CD1c-positive myeloid dendritic cell (primary cell): ENCODE data around the gene KCNAB3.
"Not testable (repeated sequence)": the region's sequence is repeated elsewhere in the genome, so short reads cannot be mapped to it uniquely, and the experiment has no call there.

ENCODE experiments used
- DNase-seq: peaks from one replicate; pipeline ENCODE4 v3.0.0-alpha.2; 2016; ENCODE audit errors: extremely low spot score

Gene KCNAB3

GRCh38 chr17:7929158-7930023 is at the start of gene KCNAB3:
TSS of gene KCNAB3 (minus strand) at chr17:7929856. CDS start at chr17:7929435, 421 bp downstream.
- DNase-seq = no peak

DNA sequence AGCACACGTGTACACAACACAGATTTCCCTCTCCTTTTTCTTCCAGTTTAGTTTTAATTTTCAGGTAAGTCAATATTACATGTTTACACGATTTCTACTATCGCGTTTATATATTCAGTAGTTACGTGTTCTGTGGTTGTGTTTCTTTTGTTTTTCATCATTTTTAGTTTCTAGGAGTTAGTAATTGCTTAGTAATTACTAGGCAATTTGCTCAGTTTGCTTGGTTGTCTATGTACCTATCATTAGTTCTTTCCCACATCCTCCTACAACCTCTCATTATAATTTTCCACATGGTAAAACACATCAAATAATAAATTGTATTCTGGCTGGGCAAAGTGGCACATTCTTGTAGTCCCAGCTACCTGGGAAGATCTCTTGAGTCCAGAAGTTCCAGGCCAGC is 48.1 kb upstream of the KCNAB3 start:
- no peak for DNase-seq

DNA sequence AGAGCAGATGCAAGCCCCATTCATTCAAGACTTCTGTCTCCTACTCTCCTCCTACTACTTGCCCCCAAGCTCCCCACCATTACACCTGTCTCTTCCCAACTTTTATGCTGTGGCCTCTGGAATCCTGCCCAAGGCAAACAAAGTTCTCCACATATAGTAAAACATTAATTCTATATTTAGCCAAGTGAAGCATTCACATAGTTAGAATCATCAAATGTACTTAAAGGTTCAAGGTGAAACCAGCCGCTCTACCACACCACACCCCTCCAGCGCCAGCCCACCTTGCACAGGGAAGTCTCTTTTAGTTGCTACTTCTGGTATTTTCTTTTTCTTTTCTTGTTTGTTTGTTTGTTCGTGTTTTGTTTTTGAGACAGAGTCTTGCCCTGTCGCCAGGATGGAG is 47.4 kb upstream of the KCNAB3 start:
- DNase-seq = no peak

GRCh38 chr17:7974638-7975131 is 45.0 kb upstream of the KCNAB3 start:
- no peak for DNase-seq

GRCh38 chr17:7972131-7972785 is 42.6 kb upstream of the KCNAB3 start:
- no peak for DNase-seq

DNA sequence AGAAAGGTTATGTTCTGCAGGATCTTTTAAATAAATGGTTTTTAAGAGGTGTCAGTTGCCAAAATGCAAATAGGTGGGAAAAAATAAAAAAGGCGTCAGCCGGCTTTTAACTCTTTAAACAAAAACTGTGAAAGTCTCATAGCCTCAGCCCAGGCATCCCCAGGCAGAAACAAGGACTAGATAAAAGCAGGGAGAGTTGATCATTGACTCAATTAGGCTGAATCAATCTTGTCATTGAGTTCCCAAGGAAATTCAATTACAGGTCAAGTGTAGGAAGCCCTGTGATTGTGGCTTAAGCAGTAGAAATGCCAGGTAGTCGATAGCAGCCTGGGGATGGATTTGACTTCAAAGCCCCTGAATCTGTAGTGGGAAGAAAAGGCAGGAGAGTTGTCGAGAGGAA is 42.0 kb upstream of the KCNAB3 start:
- no peak for DNase-seq

- DNase-seq = peak; percentile 20
Measured at GRCh38 chr17:7969433-7969832, 39.8 kb upstream of the KCNAB3 start.

DNA sequence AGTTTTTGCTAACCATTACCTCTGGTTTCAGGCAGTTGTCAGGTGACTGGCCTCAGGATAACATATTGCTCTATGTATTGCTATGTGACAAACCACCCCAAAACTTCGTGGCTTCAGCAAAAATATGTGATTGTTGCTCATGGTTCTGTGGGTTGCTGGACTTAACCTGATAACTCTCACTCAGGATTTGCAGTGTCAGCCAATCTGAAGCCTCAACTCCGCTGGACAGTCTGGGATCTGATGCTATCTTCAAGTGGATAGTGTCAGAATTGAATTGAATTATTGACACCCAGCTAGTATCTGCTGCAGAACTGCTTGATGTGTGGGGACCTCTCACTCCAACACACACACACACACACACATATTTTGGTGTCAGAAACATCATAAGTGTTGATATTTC is 38.1 kb upstream of the KCNAB3 start:
- DNase-seq = no peak

- no peak for DNase-seq
Measured at GRCh38 chr17:7961421-7961820, 31.8 kb upstream of the KCNAB3 start.

DNA sequence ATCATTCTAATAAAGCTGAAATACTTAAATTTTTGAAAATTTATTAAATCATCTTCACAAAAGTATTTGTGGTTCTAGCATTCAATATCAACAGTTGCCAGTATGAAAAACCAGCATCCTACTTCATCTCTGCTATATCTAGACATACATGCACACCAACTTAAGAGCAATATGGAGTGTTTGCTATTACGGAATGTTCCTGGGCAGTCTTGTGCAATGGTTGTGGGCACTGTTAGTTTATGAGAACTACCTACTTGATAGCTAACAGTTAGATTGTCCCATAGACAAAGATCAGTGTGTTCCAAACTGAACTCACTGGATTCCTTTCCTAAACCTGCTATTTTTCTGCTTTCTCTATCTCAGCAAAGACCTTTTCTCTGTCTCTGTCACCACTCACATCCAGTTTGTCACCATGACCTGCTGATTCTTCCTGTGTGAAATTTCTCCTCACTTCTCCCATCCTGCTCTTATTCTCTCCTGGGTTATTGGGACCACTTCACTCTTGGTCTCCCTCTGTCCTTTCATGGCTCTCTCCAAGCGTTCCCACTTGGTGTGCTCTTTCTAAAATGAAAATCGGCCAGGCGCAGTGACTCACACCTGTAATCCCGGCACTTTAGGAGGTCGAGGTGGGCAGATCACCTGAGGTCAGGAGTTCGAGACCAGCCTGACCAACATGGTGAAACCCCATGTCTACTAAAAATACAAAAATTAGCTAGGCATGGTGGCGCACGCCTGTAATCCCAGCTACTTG is 30.0 kb upstream of the KCNAB3 start:
- peak; percentile 18 for DNase-seq

GRCh38 chr17:7956228-7956965 is 26.7 kb upstream of the KCNAB3 start:
- DNase-seq = no peak

GRCh38 chr17:7955414-7956227 is 26.0 kb upstream of the KCNAB3 start:
- DNase-seq = no peak

DNA sequence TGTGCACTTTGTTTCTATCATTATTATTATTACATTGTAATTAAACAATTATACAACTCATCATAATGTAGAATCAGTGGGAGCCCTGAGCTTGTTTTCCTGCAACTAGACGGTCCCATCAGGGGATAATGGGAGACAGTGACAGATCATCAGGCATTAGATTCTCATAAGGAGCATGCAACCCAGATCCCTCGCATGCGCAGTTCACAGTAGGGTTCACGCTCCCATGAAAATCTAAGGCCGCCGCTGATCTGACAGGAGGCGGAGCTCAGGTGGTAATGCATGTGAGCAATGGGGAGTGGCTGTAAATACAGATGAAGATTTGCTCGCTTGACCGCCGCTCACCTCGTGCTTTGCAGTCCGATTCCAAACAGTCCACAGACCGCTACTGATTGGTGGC is 23.6 kb upstream of the KCNAB3 start:
- not testable (repeated sequence) for DNase-seq

GRCh38 chr17:7951143-7951792 is 21.6 kb upstream of the KCNAB3 start:
- DNase-seq = no peak

GRCh38 chr17:7950578-7950977 is 20.9 kb upstream of the KCNAB3 start:
- DNase-seq = no peak

GRCh38 chr17:7947651-7948050 is 18.0 kb upstream of the KCNAB3 start:
- DNase-seq = no peak

- no peak for DNase-seq
Measured at GRCh38 chr17:7946441-7946840, 16.8 kb upstream of the KCNAB3 start.

DNA sequence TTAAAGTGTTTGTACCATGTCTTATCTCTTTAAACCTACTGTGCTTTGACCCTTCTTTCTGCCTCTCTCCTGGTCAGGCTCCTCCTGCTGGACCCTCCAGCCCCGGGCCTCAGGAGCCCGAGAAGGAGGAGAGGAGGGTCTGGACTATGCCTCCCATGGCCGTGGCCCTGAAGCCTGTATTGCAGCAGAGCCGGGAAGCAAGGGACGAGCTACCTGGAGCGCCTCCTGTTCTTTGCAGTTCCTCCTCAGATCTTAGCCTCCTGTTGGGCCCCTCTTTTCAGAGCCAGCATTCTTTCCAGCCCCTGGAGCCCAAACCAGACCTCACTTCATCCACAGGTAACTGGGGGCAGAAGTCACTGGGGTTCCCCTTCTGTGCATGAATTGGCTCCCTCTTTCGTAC is 16.0 kb upstream of the KCNAB3 start:
- DNase-seq = no peak

DNA sequence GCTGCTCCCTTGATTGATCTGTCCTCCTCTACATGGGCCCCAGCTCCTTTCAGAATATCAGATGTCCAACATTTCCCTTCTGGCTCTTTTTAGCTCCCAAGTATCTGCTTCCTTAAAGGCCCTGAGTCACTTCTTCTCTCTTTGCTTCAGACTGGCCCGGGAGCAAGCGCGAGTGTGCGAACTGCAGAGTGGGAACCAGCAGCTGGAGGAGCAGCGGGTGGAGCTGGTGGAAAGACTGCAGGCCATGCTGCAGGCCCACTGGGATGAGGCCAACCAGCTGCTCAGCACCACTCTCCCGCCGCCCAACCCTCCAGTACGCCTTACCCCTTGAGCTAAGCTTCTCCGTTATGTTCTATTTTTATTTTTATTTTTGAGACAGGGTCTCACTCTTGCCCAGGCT is 14.7 kb upstream of the KCNAB3 start:
- no peak for DNase-seq

DNA sequence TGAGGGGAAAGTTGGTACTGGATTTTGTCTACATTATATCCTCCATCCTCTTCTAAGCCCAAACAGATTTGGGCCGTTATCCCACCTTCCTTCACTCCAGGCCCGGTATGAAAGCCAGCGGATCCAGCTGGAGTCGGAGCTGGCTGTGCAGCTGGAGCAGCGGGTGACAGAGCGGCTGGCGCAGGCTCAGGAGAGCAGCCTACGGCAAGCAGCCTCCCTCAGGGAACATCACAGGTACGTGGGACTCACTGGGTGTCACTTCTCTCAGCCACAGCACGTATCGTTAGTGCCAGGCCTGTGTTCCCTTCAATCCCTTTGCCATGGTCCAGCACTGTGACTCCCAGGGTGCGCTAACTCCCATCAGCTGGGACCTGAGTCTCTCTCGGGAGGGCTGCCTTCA is 13.6 kb upstream of the KCNAB3 start:
- DNase-seq = no peak
